NCI-H1694 (cell line): Measurements from ENCODE around the gene SHISA4.
"Not testable (repeated sequence)": the region's sequence is repeated elsewhere in the genome, so short reads cannot be mapped to it uniquely, and the experiment has no call there.

Experiments used
- DNase-seq: peaks from one replicate; lab custom pipeline; 2025; lab: John Stamatoyannopoulos, UW

The SHISA4 gene

DNA sequence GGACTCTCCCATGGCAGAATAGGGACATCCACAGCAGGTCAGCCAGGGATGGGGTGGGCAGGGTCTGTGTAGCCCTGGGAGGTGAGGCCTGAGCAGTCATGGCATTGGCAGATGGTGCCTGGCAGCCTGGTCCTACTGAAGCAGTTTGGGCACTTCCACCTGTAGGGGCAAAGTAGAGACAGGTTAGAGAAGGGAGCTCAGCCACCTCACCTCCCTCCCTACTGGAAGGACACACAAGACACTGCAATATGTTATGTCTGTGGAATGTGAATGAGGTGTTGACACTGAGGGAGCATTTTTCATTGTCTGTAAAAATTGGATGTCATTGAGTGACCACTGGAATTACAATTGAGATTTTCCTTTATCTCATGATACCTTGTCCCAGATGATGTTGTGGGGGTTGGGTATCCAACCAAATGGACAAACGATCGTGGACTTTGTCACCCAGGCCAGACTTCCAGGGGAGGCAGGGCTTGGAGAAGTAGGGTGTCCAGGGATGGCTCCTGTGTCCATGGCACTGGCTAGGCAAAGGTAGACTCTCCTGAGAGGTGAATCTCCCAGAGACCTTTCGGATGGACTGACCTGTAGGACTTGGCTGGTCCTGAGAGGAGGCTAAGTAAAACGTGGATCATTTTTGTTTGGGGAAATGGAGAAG, 9.7 kb downstream of the SHISA4 start:
- no peak for DNase-seq

- no peak for DNase-seq
Observed at GRCh38 chr1:201898992-201899391, 10.3 kb downstream of the SHISA4 start.

DNA sequence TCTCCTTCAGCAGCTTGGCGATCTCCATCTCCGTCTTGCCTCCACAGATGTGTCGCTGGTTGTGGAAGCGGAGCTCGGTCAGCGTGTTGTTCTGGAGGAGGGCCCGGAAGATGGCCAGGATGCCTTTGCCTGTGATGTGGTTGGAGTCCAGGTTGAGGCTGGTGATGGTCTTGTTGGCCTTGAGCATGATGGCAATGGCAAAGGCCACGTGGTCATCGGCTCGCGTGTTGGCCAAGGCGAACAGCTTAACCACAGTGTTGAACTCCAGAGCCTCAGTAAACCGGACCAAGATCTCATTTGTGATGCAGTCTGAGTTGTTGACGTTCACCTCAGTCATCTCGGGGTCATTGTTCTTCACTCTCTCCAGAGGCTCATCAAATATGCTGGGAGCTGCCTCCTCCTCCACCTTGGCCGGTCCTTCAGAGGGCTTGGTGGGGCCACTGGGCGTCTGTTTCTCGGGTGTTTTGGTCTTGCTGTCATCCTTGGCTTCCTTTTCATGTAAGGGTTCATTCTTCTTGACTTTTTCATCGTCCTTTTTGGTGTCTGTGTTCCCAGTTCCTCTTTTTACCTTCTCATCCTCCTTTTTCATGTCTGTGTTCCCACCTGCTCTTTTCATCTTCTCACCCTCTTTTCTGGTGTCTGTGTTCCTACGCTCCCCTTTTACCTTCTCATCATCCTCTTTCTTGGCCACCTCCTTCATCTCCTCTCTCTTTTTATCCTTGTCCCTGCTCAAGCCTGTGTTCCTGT, 11.2 kb downstream of the SHISA4 start:
- DNase-seq, result no peak

DNA sequence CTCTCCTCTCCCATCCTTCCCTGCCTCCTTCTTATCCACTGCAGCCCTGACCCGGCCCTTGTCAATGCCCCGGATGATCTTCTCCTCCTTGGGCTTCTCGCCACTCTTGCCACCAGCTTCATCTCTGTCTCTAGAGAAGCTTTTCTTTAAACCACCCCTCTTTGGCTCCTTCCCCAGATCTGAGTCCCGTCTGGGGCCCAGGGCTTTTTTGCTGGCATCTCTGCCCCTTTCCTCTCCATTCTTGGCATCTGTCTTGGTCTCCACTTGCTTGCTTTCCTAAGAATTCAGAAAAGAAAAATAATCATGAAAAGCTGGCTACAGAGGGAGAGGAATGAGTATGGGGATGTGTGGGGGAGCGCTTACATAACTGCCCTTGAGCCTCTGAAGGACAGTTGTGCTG, 11.8 kb downstream of the SHISA4 start:
- no peak for DNase-seq

DNA sequence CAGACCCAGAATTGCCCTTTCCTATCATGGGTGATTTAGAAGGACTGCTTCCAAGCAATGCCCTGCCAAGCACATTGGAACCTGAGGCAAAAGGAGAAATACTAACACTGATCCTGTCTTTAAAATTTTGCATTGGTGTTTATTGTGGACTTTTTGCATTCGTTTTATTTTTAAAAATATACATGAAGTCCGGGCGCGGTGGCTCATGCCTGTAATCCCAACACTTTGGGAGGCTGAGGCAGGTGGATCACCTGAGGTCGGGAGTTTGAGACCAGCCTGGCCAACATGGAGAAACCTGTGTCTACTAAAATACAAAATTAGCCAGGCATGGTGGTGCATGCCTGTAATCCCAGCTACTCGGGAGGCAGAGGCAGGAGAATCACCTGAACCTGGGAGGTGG, 12.3 kb downstream of the SHISA4 start:
- DNase-seq, result not testable (repeated sequence)

DNA sequence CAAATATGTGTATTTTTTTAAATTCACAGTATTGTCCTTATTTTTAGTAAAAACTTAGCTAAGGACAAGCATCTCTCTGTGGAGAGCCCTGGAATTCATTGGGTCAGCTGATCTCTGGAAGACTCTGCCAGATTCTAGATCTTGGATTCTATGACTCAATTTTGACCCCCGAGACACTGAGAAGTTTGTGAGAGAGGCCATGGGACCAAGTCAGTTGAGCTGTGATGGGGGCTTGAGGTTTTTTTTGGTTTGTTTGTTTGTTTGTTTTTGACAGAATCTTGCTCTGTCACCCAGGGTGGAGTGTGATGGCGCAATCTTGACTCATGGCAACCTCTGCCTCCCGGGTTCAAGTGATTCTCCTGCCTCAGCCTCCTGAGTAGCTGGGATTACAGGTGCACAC, 13.5 kb downstream of the SHISA4 start:
- no peak for DNase-seq

DNA sequence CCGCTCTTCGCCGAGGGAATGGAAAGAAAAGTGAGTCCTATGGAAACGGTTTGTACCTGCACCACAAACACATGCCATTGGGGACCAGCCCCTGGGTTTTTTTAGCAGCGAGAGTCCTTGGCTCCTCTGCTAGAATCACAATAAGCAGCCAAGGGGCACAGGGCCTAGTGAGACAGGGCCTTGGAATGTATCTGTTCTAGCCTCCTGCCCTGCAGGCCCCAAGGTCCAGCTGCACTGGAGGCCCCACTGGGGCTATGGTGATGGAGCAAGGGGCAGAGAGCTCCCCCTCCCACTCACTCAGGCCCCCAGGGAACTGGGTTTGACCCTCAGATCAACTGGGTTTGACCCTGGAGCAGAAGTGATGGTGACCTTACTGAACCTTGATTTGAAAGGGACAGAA, 14.4 kb downstream of the SHISA4 start:
- DNase-seq, result no peak

GRCh38 chr1:201904579-201904978, 15.9 kb downstream of the SHISA4 start:
- no peak for DNase-seq

GRCh38 chr1:201905234-201905890, 16.7 kb downstream of the SHISA4 start:
- no peak for DNase-seq

- DNase-seq, result no peak
Observed at GRCh38 chr1:201906336-201906735, 17.6 kb downstream of the SHISA4 start.

GRCh38 chr1:201907621-201908020, 18.9 kb downstream of the SHISA4 start:
- no peak for DNase-seq

GRCh38 chr1:201911826-201912571, 23.3 kb downstream of the SHISA4 start:
- DNase-seq, result no peak

GRCh38 chr1:201912832-201913231, 24.1 kb downstream of the SHISA4 start:
- DNase-seq, result no peak

DNA sequence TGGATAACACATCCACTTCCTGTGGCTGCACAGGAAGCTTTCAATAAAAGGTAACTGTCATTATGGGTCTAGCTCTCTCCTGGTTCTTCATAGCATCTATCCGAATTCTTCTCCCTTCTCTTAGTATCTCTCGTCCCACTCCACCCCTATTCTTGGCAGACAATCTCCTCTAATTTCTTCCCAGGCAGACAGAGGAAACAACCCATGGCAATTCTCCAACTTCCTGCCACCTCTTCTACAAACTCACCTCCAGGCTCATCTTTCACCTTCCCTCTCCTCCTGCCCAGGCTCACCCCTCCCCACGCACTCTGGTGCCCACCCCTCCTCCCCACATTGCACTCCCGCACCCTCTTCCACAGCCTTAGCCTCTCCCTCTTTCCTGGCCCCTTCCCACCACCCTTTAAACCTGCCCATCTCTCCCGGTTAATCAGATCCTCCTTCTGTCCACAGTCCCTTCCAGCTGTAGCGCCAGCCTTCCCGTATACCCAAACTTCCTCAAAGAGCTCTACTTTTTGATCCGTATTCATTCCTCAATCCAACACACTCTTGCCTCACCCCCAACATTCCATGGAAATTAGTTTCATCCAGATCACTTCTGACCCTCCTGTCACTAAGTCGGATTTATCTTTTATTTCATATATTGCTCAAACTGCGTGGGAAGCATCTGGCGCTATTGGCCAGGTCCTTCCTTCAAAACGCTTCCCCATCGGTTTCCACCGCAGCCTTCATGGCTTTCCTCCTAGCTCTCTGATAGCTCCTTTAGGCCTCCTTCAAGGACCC, 25.9 kb downstream of the SHISA4 start:
- no peak for DNase-seq

GRCh38 chr1:201916649-201917249, 28.1 kb downstream of the SHISA4 start:
- no peak for DNase-seq

- no peak for DNase-seq
Observed at GRCh38 chr1:201917362-201918033, 28.8 kb downstream of the SHISA4 start.

GRCh38 chr1:201918343-201918742, 29.6 kb downstream of the SHISA4 start:
- no peak for DNase-seq

DNA sequence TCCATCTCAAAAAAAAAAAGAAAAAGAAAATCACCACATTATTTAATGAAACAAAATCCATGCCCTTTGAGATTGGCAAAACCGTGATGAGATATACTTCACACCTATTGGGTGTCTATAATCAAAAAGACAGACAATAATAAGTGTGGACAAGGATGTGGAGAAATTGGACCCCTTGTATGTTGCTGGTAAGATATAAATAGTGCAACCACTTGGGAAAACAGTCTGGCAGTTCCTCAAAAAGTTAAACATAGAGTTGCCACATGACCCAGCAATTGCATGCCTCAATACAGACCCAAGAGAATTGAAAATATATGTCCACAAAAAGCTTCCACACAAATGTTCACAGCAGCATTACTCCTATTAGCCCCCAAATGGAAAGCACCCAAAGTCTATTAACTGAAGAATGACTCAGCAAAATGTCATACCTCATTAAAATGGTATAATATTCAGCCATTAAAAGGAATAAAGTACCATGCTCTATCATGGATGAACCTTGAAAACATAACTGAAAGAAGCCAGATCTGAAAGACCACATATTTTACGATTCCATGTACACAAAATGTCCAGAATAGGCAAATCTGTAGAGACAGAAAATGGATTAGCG, 33.4 kb downstream of the SHISA4 start:
- DNase-seq, result no peak

DNA sequence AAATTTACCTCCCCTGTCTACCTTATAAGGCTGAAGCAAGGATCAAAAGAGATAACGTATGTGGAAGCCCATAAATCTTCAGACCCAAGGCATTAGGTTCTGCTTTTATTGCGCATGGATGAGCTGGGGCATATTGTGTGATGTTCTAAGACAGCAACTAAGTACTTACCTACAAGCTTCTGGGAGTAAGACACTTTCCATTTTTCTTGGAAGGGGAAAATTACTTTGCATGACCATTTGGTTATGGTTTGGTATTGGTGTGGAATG, 36.5 kb downstream of the SHISA4 start:
- DNase-seq, result no peak

DNA sequence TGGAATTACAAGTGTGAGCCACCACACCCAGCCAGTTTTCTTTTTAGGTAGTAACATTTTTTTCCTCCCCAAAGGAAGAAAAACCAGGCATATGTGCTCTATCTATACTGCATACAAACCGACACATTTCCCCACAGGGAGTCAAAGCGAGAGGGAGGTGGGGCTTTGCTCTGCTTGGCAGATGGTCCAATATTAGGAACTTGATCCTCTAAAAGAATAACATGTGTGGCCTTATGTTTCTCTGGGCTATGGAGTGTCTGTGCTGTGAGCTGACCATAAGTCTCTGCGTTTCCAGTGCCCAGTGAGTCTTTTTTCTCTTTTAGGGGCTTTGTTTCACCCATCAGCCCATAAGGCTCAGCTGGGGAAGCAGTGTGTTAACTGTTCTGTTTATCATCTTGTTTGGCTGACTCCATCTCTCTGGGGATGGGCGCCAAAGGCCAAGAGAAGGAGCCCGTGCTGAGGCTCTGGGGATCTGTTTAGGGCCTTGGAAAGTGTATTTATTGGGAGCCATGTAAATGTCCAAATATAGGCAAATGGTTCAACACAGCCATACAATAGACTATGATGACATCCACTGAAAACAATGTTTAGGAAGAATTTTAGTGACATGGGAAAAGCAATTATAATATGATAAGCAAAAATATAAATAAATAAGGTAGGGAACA, 37.4 kb downstream of the SHISA4 start:
- peak; percentile 80 for DNase-seq
